Measurements from ENCODE around the gene AIDA.
"Not testable (repeated sequence)": the region's sequence is repeated elsewhere in the genome, so short reads cannot be mapped to it uniquely, and the experiment has no call there.

The AIDA gene

GRCh38 chr1:222713091-222713961 lies 1.0 kb upstream of the AIDA start:
- DNase-seq (ENCODE audit: low spot score): peak; percentile 96

GRCh38 chr1:222711319-222712252 lies 705 bp downstream of the AIDA start:
- DNase-seq (ENCODE audit: low spot score): peak; percentile 76

GRCh38 chr1:222709700-222710153 lies 2.6 kb downstream of the AIDA start:
- no peak for DNase-seq (ENCODE audit: low spot score)

GRCh38 chr1:222706815-222707214 lies 5.5 kb downstream of the AIDA start:
- DNase-seq (ENCODE audit: low spot score): no peak

GRCh38 chr1:222704260-222704659 lies 8.0 kb downstream of the AIDA start:
- no peak for DNase-seq (ENCODE audit: low spot score)

GRCh38 chr1:222702210-222702609 lies 10.1 kb downstream of the AIDA start:
- DNase-seq (ENCODE audit: low spot score): no peak

- no peak for DNase-seq (ENCODE audit: low spot score)
Observed at GRCh38 chr1:222697826-222698225, 14.5 kb downstream of the AIDA start.

- no peak for DNase-seq (ENCODE audit: low spot score)
Observed at GRCh38 chr1:222697203-222697602, 15.1 kb downstream of the AIDA start.

- DNase-seq (ENCODE audit: low spot score): no peak
Observed at GRCh38 chr1:222696741-222697140, 15.6 kb downstream of the AIDA start.

- no peak for DNase-seq (ENCODE audit: low spot score)
Observed at GRCh38 chr1:222694927-222695326, 17.4 kb downstream of the AIDA start.

- DNase-seq (ENCODE audit: low spot score): no peak
Observed at GRCh38 chr1:222691016-222691415, 21.3 kb downstream of the AIDA start.

- DNase-seq (ENCODE audit: low spot score): no peak
Observed at GRCh38 chr1:222680080-222680479, 32.2 kb downstream of the AIDA start.

- DNase-seq (ENCODE audit: low spot score): no peak
Observed at GRCh38 chr1:222670110-222670509, 42.2 kb downstream of the AIDA start.

GRCh38 chr1:222669107-222669506 lies 43.2 kb downstream of the AIDA start:
- not testable (repeated sequence) for DNase-seq (ENCODE audit: low spot score)

GRCh38 chr1:222668184-222668583 lies 44.1 kb downstream of the AIDA start:
- DNase-seq (ENCODE audit: low spot score): not testable (repeated sequence)

- DNase-seq (ENCODE audit: low spot score): no peak
Observed at GRCh38 chr1:222665964-222666363, 46.3 kb downstream of the AIDA start.

GRCh38 chr1:222663431-222663934 lies 48.8 kb downstream of the AIDA start:
- no peak for DNase-seq (ENCODE audit: low spot score)

- no peak for DNase-seq (ENCODE audit: low spot score)
Observed at GRCh38 chr1:222657899-222658298, 54.4 kb downstream of the AIDA start.

GRCh38 chr1:222656391-222657155 lies 55.7 kb downstream of the AIDA start:
- no peak for DNase-seq (ENCODE audit: low spot score)

- DNase-seq (ENCODE audit: low spot score): no peak
Observed at GRCh38 chr1:222654849-222655248, 57.4 kb downstream of the AIDA start.

GRCh38 chr1:222653178-222653827 lies 59.0 kb downstream of the AIDA start:
- DNase-seq (ENCODE audit: low spot score): no peak

Data from COLO829 (cell line).